Measurements from ENCODE around the gene SNX6.
"Not testable (repeated sequence)": the region's sequence is repeated elsewhere in the genome, so short reads cannot be mapped to it uniquely, and the experiment has no call there.

SNX6 gene

DNA sequence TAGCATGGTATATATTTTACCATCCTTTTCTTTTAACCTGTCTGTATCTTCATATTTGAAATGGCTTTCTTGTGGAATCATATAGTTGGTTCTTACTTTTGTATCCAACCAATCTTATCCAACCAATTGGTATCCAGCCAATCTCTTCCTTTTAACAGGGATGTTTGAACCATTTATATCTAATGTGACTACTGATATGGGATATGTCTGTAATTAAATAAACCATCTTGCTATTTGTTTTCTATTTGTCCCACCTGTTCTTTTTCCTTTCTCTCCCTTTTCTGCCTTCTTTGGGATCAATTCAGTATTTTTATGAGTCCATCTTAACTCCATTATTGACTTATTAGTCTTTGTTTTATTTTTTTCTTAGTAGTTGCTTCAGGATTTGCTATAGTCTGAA lies 30.8 kb upstream of the SNX6 start:
- H3K4me3 ChIP-seq (ENCODE audit: extremely low read depth, insufficient read depth, low read length, poor library complexity, severe bottlenecking): no peak overlapping the region
- peaks cover 2% of the 10 kb centered on the region for H3K4me1 ChIP-seq (ENCODE audit: control insufficient read depth, insufficient read depth, low read length, poor library complexity, severe bottlenecking)
- H3K9me3 ChIP-seq (ENCODE audit: control insufficient read depth, low read length): no peaks in the 10 kb centered on the region

DNA sequence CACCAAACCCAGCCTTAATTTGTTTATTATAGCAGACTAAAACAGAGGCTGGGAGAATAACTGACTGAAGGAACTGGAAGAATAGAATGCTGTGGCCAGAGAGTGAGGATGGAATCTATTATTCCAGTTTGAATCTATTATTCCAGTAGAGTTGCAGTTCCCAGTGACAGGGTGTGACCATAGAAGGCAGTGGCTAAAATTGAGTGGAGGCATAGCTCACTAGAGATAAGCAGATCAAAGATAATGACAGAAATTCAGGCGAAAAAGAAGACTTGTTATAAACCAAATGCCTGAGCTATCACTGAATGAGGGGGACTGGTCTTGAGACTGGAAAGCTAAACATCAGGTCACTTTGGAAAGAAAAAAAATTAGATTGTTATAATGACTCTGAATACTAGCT lies 26.0 kb upstream of the SNX6 start:
- 71 to 100% methylated on average over 1 of the region's 1 CpG for WGBS, 2 experiments (ENCODE audit: insufficient coverage in 2 of 2)
- Histone ChIP-seq H3K36me3 (ENCODE audit: control insufficient read depth, insufficient read depth, low read length) (no peaks in the 10 kb centered on the region), H3K4me1 (ENCODE audit: control insufficient read depth, insufficient read depth, low read length, poor library complexity, severe bottlenecking) (peaks cover under 1% of the 10 kb centered on the region), H3K4me3 (ENCODE audit: extremely low read depth, insufficient read depth, low read length, poor library complexity, severe bottlenecking) (no peak overlapping the region), H3K27ac (ENCODE audit: low read depth, low read length, severe bottlenecking) (no peak overlapping the region), H3K9me3 (ENCODE audit: control insufficient read depth, low read length) (no peaks in the 10 kb centered on the region)

More for the DNA sequence above, 30.8 kb upstream of the SNX6 start:
- Histone ChIP-seq H3K27ac (ENCODE audit: low read depth, low read length, severe bottlenecking) (no peak overlapping the region), H3K36me3 (ENCODE audit: control insufficient read depth, insufficient read depth, low read length) (no peaks in the 10 kb centered on the region)

DNA sequence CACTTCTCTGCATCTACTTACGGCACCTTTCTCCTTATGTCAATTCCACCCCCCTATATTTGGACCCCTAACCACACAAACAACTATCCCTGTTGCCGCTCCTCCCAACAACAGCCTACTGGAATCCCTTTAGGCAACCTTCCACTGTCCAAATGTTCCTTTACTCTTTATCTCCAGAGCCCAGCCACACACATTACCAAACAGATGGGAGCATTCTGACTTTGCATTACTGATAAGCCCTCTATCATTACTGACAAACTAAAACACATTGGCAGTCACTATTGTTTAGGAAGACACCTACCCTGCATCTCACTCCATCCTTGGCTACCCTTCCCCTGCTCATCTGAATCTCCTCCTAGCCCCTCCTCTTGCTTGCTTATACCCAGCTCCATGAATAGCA lies 23.1 kb upstream of the SNX6 start:
- H3K4me3 ChIP-seq (ENCODE audit: extremely low read depth, insufficient read depth, low read length, poor library complexity, severe bottlenecking); H3K27ac ChIP-seq (ENCODE audit: low read depth, low read length, severe bottlenecking); H3K36me3 ChIP-seq (ENCODE audit: control insufficient read depth, insufficient read depth, low read length); H3K9me3 ChIP-seq (ENCODE audit: control insufficient read depth, low read length): not testable (repeated sequence)
- 90 to 95% methylated on average over 2 of the region's 2 CpGs for WGBS, 2 experiments (ENCODE audit: insufficient coverage in 2 of 2)
- peaks cover 13% of the 10 kb centered on the region for H3K4me1 ChIP-seq (ENCODE audit: control insufficient read depth, insufficient read depth, low read length, poor library complexity, severe bottlenecking)

DNA sequence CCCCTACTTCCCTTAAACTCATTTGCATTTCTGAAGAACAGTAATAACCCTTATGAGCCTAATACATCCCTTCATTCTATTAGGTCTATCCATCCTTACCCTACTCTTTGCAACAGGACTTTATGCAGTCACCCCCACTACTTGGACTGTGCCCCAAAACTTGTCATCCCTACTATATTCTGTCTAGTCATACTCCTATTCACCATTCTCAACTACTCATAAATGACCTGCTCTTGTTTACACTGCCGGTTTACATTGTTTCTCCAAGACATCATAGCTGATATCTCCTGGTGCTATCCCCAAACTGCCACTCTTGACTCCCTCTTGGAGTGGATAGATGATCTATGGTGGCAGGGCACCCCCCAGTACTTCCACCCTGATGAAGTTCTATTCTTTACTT lies 22.4 kb upstream of the SNX6 start:
- H3K9me3 ChIP-seq (ENCODE audit: control insufficient read depth, low read length); H3K27ac ChIP-seq (ENCODE audit: low read depth, low read length, severe bottlenecking); H3K4me3 ChIP-seq (ENCODE audit: extremely low read depth, insufficient read depth, low read length, poor library complexity, severe bottlenecking); H3K36me3 ChIP-seq (ENCODE audit: control insufficient read depth, insufficient read depth, low read length): not testable (repeated sequence)
- 88 to 100% methylated on average over 1 of the region's 1 CpG for WGBS, 2 experiments (ENCODE audit: insufficient coverage in 2 of 2)
- peaks cover 13% of the 10 kb centered on the region for H3K4me1 ChIP-seq (ENCODE audit: control insufficient read depth, insufficient read depth, low read length, poor library complexity, severe bottlenecking)

DNA sequence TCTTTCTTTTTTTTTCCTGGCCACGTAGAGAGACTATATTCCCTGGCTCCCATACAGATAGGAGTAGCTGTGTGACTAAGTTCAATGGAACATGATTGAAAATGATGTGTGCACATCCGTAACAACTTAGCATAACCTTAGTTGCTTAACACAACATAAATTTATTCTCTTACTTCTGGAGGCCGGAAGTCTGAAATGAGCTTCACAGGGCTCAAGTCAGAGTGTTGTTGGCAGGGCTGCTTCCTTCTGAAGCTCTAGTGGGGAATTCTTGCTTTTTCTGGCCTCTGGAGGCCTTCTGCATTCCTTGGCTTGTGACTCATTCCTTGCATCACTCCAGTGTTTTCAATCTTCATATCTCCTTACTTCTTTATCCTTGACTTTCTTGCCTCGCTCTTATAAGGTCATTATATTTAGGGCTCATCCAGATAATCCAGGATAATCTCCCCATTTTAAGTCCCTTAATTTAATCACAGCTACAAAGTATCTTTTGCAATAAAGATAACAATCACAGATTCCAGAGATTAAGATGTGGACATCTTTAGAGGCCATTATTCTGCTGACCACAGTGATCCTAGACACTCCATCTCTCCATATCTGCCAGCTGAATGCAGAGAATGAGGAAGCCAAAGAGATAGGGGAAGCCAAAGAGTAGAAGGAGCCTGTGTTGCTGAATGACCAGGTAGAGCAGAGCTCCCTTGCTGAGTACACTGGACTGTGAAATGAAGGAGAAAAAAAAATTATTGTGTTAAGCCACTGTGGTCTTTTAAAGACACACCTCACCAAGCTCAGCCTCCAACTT lies 21.0 kb upstream of the SNX6 start:
- Histone ChIP-seq H3K4me3 (ENCODE audit: extremely low read depth, insufficient read depth, low read length, poor library complexity, severe bottlenecking) (no peak overlapping the region), H3K9me3 (ENCODE audit: control insufficient read depth, low read length) (no peaks in the 10 kb centered on the region), H3K36me3 (ENCODE audit: control insufficient read depth, insufficient read depth, low read length) (no peaks in the 10 kb centered on the region), H3K27ac (ENCODE audit: low read depth, low read length, severe bottlenecking) (peak overlapping the region; percentile 77), H3K4me1 (ENCODE audit: control insufficient read depth, insufficient read depth, low read length, poor library complexity, severe bottlenecking) (peaks cover 13% of the 10 kb centered on the region)
- WGBS, 2 experiments (ENCODE audit: insufficient coverage in 2 of 2): 82 to 85% methylated on average over 1 to 2 of the region's 4 CpGs

DNA sequence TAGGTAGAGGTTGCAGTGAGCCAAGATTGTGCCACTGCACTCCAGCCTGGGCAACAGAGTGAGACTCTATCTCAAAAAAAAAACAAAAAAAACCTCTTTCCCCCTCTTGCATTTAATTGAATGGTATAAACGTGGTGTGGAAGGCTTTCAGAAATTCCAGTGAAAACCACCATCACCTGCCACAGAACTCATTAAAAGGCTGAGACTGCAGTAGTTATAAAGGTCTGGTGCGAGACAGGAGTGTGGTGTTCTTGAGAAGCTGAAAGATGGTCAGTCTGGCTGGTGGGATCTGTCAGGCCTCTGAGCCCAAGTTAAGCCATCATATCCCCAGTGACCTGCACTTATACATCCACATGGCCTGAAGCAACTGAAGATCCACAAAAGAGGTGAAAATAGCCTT lies 20.1 kb upstream of the SNX6 start:
- not testable (repeated sequence) for H3K36me3 ChIP-seq (ENCODE audit: control insufficient read depth, insufficient read depth, low read length); H3K4me3 ChIP-seq (ENCODE audit: extremely low read depth, insufficient read depth, low read length, poor library complexity, severe bottlenecking); H3K27ac ChIP-seq (ENCODE audit: low read depth, low read length, severe bottlenecking); H3K9me3 ChIP-seq (ENCODE audit: control insufficient read depth, low read length)
- H3K4me1 ChIP-seq (ENCODE audit: control insufficient read depth, insufficient read depth, low read length, poor library complexity, severe bottlenecking): peaks cover 13% of the 10 kb centered on the region
- no CpG with 5 or more reads among the region's 2 CpGs for WGBS, 2 experiments (ENCODE audit: insufficient coverage in 2 of 2)

DNA sequence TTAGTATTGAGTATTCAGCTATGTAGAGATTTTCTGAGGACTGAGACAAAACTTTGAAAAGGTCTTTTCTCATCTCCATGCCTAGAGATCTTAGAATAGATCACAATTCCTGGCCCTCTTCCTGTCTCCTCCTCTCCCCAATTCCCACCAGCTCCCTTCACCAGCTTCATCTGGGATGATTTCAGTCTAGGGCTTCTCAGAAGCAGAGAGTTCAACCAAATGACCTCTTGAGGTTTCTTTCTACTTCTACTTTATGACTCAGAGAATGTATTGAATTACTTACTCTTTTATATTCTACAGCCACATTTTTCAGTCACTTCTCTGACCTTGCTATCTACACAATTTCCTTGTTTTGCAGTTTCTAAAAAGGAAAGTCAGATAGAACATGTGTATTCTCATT lies 19.4 kb upstream of the SNX6 start:
- Histone ChIP-seq H3K27ac (ENCODE audit: low read depth, low read length, severe bottlenecking) (peak overlapping the region; percentile 10), H3K36me3 (ENCODE audit: control insufficient read depth, insufficient read depth, low read length) (no peaks in the 10 kb centered on the region), H3K4me1 (ENCODE audit: control insufficient read depth, insufficient read depth, low read length, poor library complexity, severe bottlenecking) (peaks cover 13% of the 10 kb centered on the region), H3K4me3 (ENCODE audit: extremely low read depth, insufficient read depth, low read length, poor library complexity, severe bottlenecking) (no peak overlapping the region), H3K9me3 (ENCODE audit: control insufficient read depth, low read length) (no peaks in the 10 kb centered on the region)

DNA sequence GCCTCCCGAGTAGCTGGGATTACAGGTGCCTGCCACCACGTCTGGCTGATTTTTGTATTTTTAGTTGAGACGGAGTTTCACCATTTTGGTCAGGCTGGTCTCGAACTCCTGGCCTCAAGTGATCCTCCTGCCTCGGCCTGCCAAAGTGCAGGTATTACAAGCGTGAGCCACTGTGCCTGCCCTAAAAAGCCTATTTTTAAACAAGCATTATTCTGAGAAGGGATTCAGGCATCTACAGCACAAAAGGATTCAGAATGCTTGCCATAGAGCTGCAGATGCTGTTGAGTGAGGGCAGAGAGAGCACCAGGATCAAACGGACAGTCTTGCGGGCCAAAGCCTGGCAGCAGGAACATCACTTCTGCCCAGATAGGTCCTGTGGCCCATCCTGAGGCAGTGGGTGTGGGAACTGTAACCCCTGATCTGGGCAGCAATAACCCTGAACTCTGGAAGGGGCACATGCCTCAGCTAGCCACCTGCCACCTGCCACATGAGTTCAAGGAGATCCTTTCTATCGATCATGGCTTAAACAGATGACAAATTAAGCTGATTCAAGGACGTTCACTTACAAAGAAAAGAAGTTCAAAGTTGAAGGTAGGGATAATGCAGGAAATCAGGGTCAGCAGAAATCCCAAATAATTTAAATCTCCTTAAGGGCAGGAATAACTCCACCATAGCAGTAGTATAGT lies 16.8 kb upstream of the SNX6 start:
- 82 to 92% methylated on average over 9 to 10 of the region's 10 CpGs for WGBS, 2 experiments (ENCODE audit: insufficient coverage in 2 of 2)
- no peaks in the 10 kb centered on the region for H3K9me3 ChIP-seq (ENCODE audit: control insufficient read depth, low read length)
- H3K36me3 ChIP-seq (ENCODE audit: control insufficient read depth, insufficient read depth, low read length): no peaks in the 10 kb centered on the region
- no peak overlapping the region for H3K4me3 ChIP-seq (ENCODE audit: extremely low read depth, insufficient read depth, low read length, poor library complexity, severe bottlenecking)
- peaks cover 13% of the 10 kb centered on the region for H3K4me1 ChIP-seq (ENCODE audit: control insufficient read depth, insufficient read depth, low read length, poor library complexity, severe bottlenecking)
- no peak overlapping the region for H3K27ac ChIP-seq (ENCODE audit: low read depth, low read length, severe bottlenecking)

DNA sequence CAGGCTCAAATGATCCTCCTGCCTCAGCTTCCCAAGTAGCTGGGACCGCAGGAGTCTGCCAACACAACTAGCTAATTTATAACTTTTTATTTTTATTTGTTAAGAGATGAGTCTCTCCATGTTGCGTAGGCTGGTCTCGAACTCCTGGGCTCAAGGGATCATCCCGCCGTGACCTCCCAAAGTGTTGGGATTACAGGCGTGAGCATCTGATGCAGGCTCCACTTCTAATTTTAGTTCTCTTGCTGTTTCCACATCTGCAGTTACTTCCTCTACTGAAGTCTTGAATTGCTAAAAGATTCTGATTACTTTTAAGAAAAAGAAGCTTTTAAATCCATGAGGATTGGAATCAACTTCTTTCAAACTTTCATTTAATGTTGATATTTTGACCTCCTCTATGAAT lies 13.4 kb upstream of the SNX6 start:
- Histone ChIP-seq H3K4me1 (ENCODE audit: control insufficient read depth, insufficient read depth, low read length, poor library complexity, severe bottlenecking) (no peaks in the 10 kb centered on the region), H3K4me3 (ENCODE audit: extremely low read depth, insufficient read depth, low read length, poor library complexity, severe bottlenecking) (no peak overlapping the region), H3K9me3 (ENCODE audit: control insufficient read depth, low read length) (no peaks in the 10 kb centered on the region), H3K36me3 (ENCODE audit: control insufficient read depth, insufficient read depth, low read length) (no peaks in the 10 kb centered on the region), H3K27ac (ENCODE audit: low read depth, low read length, severe bottlenecking) (no peak overlapping the region)
- 92 to 98% methylated on average over 5 of the region's 6 CpGs for WGBS, 2 experiments (ENCODE audit: insufficient coverage in 2 of 2)

DNA sequence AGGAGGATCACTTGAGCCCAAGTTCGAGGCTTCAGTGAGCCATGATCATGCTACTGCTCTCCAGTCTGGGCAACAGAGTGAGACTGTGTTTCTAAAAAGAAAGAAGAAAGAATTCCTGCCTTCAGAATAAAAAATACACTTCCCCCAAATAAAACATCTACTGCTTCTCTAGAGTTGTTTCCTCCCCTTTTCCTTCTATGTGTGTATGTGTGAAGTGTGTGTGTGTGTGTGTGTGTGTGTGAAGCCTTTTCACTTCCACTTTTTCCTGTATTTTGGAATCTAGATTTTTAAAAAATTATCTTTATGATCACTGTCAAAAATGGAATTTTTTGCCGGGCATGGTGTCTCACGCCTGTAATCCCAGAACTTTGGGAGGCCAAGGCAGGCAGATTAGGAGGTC lies 12.6 kb upstream of the SNX6 start:
- no CpG with 5 or more reads among the region's 3 CpGs for WGBS, 2 experiments (ENCODE audit: insufficient coverage in 2 of 2)
- Histone ChIP-seq H3K27ac (ENCODE audit: low read depth, low read length, severe bottlenecking) (no peak overlapping the region), H3K36me3 (ENCODE audit: control insufficient read depth, insufficient read depth, low read length) (no peaks in the 10 kb centered on the region), H3K4me1 (ENCODE audit: control insufficient read depth, insufficient read depth, low read length, poor library complexity, severe bottlenecking) (no peaks in the 10 kb centered on the region), H3K9me3 (ENCODE audit: control insufficient read depth, low read length) (no peaks in the 10 kb centered on the region), H3K4me3 (ENCODE audit: extremely low read depth, insufficient read depth, low read length, poor library complexity, severe bottlenecking) (no peak overlapping the region)

DNA sequence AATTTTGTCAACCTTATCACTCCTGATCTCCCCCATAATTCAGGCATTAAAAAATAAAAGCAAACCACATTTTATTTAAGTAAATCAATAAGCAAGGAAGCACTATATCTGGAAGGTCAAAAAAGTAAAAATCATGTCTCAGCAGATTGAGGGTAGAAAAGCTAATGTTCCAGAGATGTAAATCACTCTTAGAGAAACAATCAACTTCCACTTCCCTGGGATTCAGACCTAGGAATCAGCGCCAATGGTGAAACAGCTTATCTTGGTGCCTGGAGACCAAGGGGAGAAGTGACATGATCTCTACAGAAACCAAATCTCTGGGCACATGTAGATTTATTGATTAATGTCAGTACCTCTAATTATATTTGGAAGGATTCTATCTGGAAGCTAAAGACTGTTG lies 10.9 kb upstream of the SNX6 start:
- Histone ChIP-seq H3K36me3 (ENCODE audit: control insufficient read depth, insufficient read depth, low read length) (no peaks in the 10 kb centered on the region), H3K27ac (ENCODE audit: low read depth, low read length, severe bottlenecking) (no peak overlapping the region), H3K4me3 (ENCODE audit: extremely low read depth, insufficient read depth, low read length, poor library complexity, severe bottlenecking) (no peak overlapping the region), H3K9me3 (ENCODE audit: control insufficient read depth, low read length) (no peaks in the 10 kb centered on the region), H3K4me1 (ENCODE audit: control insufficient read depth, insufficient read depth, low read length, poor library complexity, severe bottlenecking) (no peaks in the 10 kb centered on the region)
- 100% methylated on average over 1 of the region's 1 CpG for WGBS, 2 experiments (ENCODE audit: insufficient coverage in 2 of 2)
